Measurements from ENCODE around the gene NFIC.

Gene NFIC

DNA sequence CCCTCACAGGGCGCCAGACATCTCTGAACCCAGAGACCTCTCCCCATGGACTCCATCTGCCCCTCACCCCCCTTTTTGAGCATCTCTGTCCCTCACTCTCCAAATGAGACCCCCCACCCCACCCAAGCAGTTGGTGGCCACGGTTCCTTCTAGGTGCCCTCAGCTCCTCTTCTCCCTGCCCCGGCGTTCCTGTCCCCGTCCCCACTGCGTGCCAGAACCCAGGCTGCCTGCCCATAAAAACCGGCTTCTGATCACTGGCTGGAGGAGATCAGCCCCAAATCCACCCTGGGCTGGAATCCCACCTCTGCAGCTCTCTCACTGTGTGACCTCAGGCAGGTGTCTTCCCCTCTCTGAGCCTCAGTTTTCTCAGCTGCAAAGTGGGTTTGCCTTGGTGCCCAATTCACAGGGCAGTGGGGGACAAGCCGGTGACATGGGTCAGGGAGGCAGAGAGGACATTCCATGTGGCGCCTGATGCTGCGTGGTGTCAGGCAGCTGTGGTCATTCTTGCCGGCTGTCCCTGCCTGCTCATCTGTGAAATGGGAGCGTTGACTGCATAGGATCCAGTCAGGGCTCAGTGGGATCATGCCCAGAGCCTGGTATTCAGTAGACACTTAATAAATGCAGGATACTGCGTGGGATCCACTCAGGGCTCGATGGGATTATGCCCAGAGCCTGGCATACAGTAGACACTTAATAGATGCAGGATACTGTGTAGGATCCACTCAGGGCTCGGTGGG, 88.4 kb downstream of the NFIC start:
- Histone ChIP-seq H3K4me3 (ENCODE audit: low read length) (no peak overlapping the region), H3K27me3 (ENCODE audit: control insufficient read depth, insufficient read depth, low read length) (no peaks in the 10 kb centered on the region), H3K4me2 (ENCODE audit: low read length) (no peak overlapping the region), H3K9ac (ENCODE audit: low read depth, low read length) (no peak overlapping the region), H3K36me3 (ENCODE audit: insufficient read depth, low read length) (peaks cover 61% of the 10 kb centered on the region), H3K9me3 (replicated peaks; ENCODE audit: low read length) (no peaks in the 10 kb centered on the region), H3K4me1 (ENCODE audit: control insufficient read depth, insufficient read depth, low read length) (peaks cover 41% of the 10 kb centered on the region)

DNA sequence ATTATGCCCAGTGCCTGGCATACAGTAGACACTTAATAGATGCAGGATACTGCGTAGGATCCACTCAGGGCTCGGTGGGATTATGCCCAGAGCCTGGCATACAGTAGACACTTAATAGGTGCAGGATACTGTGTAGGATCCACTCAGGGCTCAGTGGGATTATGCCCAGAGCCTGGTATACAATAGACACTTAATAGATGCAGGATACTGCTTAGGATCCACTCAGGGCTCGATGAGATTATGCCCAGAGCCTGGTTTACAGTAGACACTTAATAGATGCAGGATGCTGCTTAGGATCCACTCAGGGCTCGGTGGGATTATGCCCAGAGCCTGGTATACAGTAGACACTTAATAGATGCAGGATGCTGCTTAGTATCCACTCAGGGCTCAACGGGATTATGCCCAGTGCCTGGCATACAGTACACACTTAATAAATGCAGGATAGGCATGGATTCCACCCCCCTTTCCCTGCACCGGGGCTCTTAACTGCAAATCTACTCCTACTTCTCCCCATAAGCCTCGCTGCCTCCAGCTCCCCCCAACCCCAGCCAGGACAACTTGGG, 89.1 kb downstream of the NFIC start:
- peaks cover 65% of the 10 kb centered on the region for H3K36me3 ChIP-seq (ENCODE audit: insufficient read depth, low read length)
- no peaks in the 10 kb centered on the region for H3K27me3 ChIP-seq (ENCODE audit: control insufficient read depth, insufficient read depth, low read length)
- H3K9me3 ChIP-seq (replicated peaks; ENCODE audit: low read length): no peaks in the 10 kb centered on the region
- peaks cover 44% of the 10 kb centered on the region for H3K4me1 ChIP-seq (ENCODE audit: control insufficient read depth, insufficient read depth, low read length)
- no peak overlapping the region for H3K4me2 ChIP-seq (ENCODE audit: low read length)
- no peak overlapping the region for H3K4me3 ChIP-seq (ENCODE audit: low read length)
- no peak overlapping the region for H3K9ac ChIP-seq (ENCODE audit: low read depth, low read length)

DNA sequence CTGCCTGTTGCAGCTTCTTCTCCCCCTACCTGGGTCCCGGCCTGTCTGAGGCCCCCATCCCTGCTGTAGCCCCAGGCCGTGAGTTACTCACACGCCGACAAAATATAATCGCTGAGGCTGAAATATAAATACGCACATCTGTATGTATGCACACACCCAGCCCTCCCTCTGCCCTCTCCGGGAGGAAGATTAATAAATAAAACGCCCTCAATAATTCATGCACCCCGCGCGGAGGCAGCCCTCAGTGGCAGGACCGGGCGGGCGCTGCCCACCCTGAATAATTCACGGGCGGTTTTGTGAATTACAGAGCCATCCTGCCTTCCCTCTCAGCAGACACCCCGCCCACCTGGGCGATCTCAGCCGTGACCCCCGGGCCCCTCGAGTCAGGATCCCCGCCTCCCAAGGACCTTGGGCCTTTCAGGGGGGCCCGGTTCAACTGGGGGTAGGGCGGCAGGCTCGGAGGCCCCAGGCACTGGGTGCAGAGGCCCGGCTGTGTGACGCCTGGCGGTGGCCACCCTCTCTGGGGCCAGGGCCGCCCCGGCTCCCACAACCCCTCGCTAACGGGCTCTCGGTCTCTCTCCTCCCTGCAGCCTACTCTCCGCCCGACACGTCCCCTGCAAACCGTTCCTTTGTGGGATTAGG, 89.7 kb downstream of the NFIC start:
- Histone ChIP-seq H3K4me3 (ENCODE audit: low read length) (no peak overlapping the region), H3K27me3 (ENCODE audit: control insufficient read depth, insufficient read depth, low read length) (no peaks in the 10 kb centered on the region), H3K36me3 (ENCODE audit: insufficient read depth, low read length) (peaks cover 69% of the 10 kb centered on the region)

DNA sequence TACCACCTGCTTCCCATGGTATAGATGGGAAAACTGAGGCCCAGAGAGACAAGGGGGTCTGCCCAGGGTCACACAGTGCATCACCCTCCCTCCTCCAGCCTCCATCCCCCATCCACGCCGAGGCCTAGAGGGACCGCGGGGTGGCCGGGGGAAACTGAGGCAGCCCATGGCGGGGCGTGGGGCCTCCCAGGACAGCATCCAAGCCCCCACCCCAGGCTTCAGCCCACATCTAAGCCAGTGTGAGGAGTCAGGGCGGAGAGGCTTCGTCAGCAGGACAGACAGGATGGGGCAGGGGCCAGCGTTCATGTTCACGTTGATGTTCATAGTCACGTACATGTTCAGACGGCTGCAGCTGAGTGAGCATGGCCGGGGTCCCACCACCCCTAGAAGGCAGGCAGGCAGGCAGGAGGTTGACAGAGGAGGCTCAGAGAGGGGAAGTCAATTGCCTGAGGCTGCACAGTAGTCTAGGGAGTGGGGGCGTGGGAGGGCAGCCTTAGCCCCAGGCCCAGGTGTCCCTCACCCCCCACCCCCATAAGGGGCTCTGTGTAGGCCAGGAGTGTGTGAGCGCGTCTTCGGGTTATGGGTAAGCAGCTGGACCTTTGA, 90.6 kb downstream of the NFIC start:
- H3K9ac ChIP-seq (ENCODE audit: low read depth, low read length): no peak overlapping the region
- peaks cover 34% of the 10 kb centered on the region for H3K4me1 ChIP-seq (ENCODE audit: control insufficient read depth, insufficient read depth, low read length)
- H3K4me2 ChIP-seq (ENCODE audit: low read length): no peak overlapping the region
- no peaks in the 10 kb centered on the region for H3K27me3 ChIP-seq (ENCODE audit: control insufficient read depth, insufficient read depth, low read length)
- H3K36me3 ChIP-seq (ENCODE audit: insufficient read depth, low read length): peaks cover 64% of the 10 kb centered on the region
- no peaks in the 10 kb centered on the region for H3K9me3 ChIP-seq (replicated peaks; ENCODE audit: low read length)
- no peak overlapping the region for H3K4me3 ChIP-seq (ENCODE audit: low read length)

More for the DNA sequence above, 89.7 kb downstream of the NFIC start:
- Histone ChIP-seq H3K9ac (ENCODE audit: low read depth, low read length) (no peak overlapping the region), H3K9me3 (replicated peaks; ENCODE audit: low read length) (no peaks in the 10 kb centered on the region), H3K4me1 (ENCODE audit: control insufficient read depth, insufficient read depth, low read length) (peaks cover 42% of the 10 kb centered on the region), H3K4me2 (ENCODE audit: low read length) (no peak overlapping the region)

DNA sequence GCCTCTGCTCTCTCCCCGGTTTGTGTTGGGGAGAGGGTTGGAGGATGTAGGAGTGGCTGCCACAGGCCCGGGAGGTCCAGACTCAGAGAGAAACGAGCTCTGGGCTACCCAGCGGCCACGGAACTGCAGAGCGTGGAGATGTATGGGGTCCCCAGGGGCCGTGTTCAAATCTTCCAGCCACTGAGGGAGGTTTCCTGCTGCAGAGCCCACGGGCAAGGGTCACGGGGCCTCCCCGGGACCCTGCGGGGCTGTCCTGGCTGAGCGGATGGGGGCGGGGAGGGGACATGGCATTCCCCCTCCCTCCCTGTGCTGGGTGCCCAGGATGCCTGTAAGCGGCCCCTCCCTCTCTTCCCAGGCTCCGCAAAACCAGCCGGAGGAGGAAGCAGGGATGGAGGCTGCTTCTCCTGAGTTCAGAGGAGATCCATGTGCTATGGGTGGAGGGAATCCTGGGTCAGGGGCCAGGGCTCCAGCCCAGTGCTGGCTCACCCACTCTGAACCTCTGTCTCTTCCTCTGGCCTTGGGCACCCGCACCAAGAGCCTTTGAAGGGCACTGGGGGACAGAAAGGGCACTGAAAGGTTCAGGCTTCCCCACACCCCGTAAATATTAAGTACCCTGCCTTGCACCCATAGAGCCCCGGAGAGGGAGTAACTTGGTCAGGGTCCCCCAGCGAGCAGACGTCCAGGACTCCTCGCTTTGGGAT, 91.3 kb downstream of the NFIC start:
- peak overlapping the region; percentile 58 for H3K9ac ChIP-seq (ENCODE audit: low read depth, low read length)
- peaks cover 57% of the 10 kb centered on the region for H3K36me3 ChIP-seq (ENCODE audit: insufficient read depth, low read length)
- no peak overlapping the region for H3K4me2 ChIP-seq (ENCODE audit: low read length)
- H3K27me3 ChIP-seq (ENCODE audit: control insufficient read depth, insufficient read depth, low read length): no peaks in the 10 kb centered on the region
- no peak overlapping the region for H3K4me3 ChIP-seq (ENCODE audit: low read length)
- H3K9me3 ChIP-seq (replicated peaks; ENCODE audit: low read length): no peaks in the 10 kb centered on the region
- H3K4me1 ChIP-seq (ENCODE audit: control insufficient read depth, insufficient read depth, low read length): peaks cover 34% of the 10 kb centered on the region

DNA sequence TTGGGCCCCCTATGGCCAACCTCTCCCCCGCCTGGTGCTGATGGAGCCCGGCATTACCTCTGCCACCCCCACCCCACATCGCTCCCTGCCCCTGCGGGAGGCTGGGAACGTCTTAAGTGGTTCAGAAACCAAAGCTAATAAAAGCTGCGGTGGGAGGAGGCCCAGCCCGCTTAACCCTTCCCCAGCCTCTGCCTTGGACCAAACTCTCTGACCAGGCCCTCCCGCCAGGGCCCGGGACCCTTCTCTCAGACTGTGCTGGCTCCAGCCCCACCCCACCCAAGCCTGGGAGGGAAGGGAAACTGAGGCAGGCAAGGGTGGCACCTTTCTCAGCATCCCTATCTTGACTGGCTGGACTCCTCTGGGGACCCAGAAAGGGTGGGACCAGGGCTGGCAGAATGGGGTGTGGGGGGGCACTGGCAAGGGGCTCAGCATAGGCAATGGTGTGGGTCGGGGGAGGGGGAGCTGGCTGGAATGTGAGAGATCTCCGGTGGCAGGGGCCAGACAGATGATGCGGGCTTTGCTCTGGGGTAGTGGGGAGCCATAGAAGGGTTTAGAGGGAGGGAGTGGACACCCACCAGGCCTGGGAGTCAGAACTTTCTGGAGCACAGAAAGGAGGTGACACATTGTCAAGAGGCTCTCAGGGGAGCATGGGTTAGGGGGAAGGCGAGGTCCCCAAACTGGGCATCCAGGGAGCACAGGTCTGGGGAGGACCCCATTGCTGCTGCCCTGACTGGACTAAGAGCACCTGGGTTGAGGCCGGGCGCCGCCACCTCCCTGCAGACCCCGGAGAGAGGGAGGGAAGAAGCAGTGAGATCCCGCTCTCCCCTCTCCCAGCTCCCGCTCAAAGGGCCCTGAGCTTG, 92.1 kb downstream of the NFIC start:
- no peaks in the 10 kb centered on the region for H3K9me3 ChIP-seq (replicated peaks; ENCODE audit: low read length)
- peak overlapping the region; percentile 42 for H3K4me2 ChIP-seq (ENCODE audit: low read length)
- peaks cover 50% of the 10 kb centered on the region for H3K36me3 ChIP-seq (ENCODE audit: insufficient read depth, low read length)
- no peak overlapping the region for H3K4me3 ChIP-seq (ENCODE audit: low read length)
- peak overlapping the region; percentile 58 for H3K9ac ChIP-seq (ENCODE audit: low read depth, low read length)
- no peaks in the 10 kb centered on the region for H3K27me3 ChIP-seq (ENCODE audit: control insufficient read depth, insufficient read depth, low read length)
- H3K4me1 ChIP-seq (ENCODE audit: control insufficient read depth, insufficient read depth, low read length): peaks cover 34% of the 10 kb centered on the region

DNA sequence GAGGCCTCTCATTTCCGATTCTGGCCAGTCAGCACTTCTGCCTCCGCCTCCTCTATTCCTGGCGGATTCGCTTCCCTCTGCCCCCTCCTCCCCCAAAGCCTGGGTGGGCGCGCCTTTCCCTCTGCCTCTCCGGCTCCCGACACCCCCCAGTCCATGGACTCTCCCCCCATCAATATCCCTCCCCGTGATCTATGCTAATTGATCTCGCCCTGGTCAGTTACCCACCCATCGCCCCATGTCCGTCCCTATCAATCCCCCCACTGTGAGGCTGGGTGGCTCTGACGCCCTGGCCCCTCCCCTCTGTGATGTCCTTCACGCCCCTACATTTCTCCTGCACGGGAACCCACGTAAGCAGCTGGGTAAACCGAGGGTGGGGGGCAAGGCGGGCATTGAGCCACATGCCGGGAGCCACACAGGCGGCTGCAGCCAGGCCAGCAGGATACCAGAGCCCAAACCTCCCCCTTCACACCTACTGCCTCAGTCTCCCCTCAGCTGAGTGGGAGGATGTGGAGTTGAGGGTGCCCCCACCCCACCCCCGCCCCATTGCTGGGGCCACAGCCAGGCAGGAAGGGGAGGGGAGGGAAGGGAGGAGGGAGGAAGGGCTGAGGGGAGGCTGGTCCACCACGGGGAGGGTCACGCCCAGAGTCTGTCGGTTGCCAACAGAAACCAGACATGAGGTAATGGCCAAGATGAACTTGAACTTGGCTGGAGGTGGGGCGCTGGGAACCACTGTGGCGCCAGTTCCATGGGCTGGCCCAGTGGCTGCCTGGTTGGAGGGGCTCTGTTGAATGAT, 92.9 kb downstream of the NFIC start:
- peak overlapping the region; percentile 25 for H3K4me3 ChIP-seq (ENCODE audit: low read length)
- peaks cover 34% of the 10 kb centered on the region for H3K4me1 ChIP-seq (ENCODE audit: control insufficient read depth, insufficient read depth, low read length)
- no peaks in the 10 kb centered on the region for H3K9me3 ChIP-seq (replicated peaks; ENCODE audit: low read length)
- H3K36me3 ChIP-seq (ENCODE audit: insufficient read depth, low read length): peaks cover 44% of the 10 kb centered on the region
- H3K4me2 ChIP-seq (ENCODE audit: low read length): peak overlapping the region; percentile 42
- H3K27me3 ChIP-seq (ENCODE audit: control insufficient read depth, insufficient read depth, low read length): no peaks in the 10 kb centered on the region
- peak overlapping the region; percentile 58 for H3K9ac ChIP-seq (ENCODE audit: low read depth, low read length)

DNA sequence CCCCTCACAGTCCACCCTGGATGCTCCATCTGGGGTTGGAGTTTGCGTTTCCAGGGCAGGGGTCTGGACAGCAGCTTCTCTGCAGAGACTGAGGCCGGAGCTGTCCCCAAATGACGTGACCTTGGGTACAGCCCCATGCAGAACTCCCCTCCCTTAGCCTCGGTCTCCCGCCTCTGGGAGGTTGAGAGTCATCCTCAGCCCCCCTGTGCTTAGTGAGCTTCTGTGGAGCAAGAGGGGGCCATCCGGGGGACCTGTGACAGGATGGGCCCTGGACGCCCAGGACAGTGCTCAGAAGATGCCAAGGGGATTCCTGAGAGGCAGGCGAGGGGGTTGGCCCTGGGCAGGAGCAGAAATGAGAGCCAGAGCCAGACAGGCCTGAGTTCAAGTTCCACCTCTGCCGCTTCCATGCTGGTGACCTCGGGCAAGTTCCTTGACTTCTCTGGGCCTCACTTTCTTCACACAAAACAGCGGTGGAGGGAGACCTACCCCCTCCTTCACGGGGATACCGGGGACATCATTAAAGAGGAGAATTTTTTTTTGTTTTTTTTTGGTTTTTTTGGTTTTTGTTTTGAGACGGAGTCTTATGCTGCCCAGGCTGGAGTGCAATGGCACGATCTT, 93.7 kb downstream of the NFIC start:
- Histone ChIP-seq H3K4me3 (ENCODE audit: low read length) (no peak overlapping the region), H3K9ac (ENCODE audit: low read depth, low read length) (peak overlapping the region; percentile 32), H3K27me3 (ENCODE audit: control insufficient read depth, insufficient read depth, low read length) (no peaks in the 10 kb centered on the region), H3K36me3 (ENCODE audit: insufficient read depth, low read length) (peaks cover 37% of the 10 kb centered on the region), H3K9me3 (replicated peaks; ENCODE audit: low read length) (no peaks in the 10 kb centered on the region), H3K4me2 (ENCODE audit: low read length) (no peak overlapping the region), H3K4me1 (ENCODE audit: control insufficient read depth, insufficient read depth, low read length) (peaks cover 34% of the 10 kb centered on the region)

DNA sequence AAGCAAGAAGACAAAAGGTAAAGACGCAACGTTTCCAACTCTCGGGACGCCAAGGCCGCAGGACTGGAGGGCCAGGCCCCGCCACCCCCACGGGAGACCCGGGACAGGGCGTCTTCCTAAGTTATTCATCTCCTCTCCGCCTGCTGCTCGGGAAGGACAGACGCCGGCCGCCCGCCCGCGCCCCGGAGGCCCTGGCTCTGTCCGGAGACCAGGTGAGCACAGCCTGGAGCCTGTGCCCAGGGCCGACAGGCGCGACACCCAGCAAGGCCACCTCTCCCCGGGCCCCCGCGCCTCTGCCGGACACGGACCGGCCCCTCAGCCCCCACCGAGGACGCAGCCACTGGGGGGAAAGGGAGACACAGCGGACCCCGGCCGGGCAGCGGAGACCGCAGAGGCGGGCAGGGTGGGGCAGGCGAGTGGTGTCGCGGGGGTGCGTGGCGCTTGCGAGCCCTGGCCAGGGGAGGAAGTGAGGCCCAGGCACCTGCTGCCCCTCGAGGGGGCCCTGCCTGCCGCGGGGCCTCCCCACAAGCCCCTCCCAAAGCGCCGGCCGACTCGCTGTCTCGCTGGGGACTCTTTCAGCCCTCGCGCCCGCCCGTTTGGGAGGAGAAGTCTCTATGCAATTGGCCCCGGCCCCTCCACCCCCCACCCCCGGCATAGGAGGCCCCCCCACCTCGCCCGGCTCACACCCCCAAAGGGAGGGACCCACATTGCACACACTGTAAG, 96.8 kb downstream of the NFIC start:
- peaks cover 35% of the 10 kb centered on the region for H3K36me3 ChIP-seq (ENCODE audit: insufficient read depth, low read length)

More for the DNA sequence above, 96.8 kb downstream of the NFIC start:
- H3K4me2 ChIP-seq (ENCODE audit: low read length): no peak overlapping the region
- H3K4me1 ChIP-seq (ENCODE audit: control insufficient read depth, insufficient read depth, low read length): peaks cover 22% of the 10 kb centered on the region
- no peak overlapping the region for H3K9ac ChIP-seq (ENCODE audit: low read depth, low read length)
- H3K9me3 ChIP-seq (replicated peaks; ENCODE audit: low read length): no peaks in the 10 kb centered on the region
- H3K27me3 ChIP-seq (ENCODE audit: control insufficient read depth, insufficient read depth, low read length): no peaks in the 10 kb centered on the region
- H3K4me3 ChIP-seq (ENCODE audit: low read length): no peak overlapping the region
